HS-27A (cell line): Measurements from ENCODE around the gene FOXJ2.
"Not testable (repeated sequence)": the region's sequence is repeated elsewhere in the genome, so short reads cannot be mapped to it uniquely, and the experiment has no call there.

Experiments
- DNase-seq: peaks from one replicate; pipeline ENCODE4 v3.0.0-alpha.2; 2012; ENCODE audit warnings: low read depth, missing footprints

The FOXJ2 gene

DNA sequence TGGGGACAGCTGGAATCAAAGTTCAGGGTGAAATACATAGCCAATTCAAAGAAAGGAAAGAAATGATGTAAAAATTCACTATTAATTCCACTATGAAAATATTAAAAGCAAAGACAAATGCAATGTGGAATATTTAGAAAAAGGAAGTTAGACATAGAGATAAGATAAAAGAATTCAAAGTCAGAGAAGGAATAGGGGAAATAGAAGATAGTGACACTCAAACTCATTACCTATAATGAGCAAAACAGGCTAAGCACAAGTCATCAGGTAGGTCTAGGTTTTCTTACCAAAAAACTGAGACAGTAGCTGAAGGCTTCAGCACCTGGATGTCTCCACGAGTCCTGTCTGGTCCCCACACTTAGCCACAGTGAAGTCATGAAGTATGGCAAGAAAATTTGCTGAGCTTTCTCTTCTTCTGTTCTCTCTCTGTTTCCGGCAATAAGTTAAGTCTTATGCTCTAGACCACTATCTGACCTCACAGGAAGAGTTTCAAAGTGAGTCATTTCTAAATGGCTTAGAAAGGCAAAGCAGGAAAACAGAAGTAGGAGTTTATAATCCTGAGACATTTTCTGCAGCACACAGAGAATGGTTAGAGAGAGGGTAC lies 33.6 kb downstream of the FOXJ2 start, which contains the start of gene C3AR1:
C3AR1 (minus strand) TSS at position 369 of the 604 bp plus-strand sequence. CDS start 6,174 bp downstream, outside the sequence.
- peak; percentile 36 for DNase-seq

- no peak for DNase-seq
Observed at GRCh38 chr12:8069582-8069981, 37.1 kb downstream of the FOXJ2 start.

GRCh38 chr12:8071820-8072219 lies 39.3 kb downstream of the FOXJ2 start:
- not testable (repeated sequence) for DNase-seq

DNA sequence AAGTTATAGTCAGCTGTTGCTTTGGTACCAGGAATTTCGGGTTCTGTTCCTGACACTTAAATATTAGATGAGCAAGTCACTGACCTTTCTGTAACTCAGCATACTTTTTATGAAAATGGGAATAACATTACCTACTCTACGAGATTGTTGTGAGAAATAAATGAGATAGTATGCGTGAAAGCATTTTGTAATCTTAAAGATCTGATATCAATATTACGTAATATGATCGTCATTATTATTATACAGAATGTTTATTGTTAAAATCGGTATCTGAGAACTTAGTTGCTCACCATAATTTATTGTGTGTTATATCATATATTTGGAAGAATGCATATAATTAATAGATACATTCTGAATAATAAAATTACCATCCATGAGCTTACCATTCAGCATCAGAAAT lies 43.4 kb downstream of the FOXJ2 start:
- DNase-seq: no peak

GRCh38 chr12:8076366-8076765 lies 43.9 kb downstream of the FOXJ2 start:
- no peak for DNase-seq

DNA sequence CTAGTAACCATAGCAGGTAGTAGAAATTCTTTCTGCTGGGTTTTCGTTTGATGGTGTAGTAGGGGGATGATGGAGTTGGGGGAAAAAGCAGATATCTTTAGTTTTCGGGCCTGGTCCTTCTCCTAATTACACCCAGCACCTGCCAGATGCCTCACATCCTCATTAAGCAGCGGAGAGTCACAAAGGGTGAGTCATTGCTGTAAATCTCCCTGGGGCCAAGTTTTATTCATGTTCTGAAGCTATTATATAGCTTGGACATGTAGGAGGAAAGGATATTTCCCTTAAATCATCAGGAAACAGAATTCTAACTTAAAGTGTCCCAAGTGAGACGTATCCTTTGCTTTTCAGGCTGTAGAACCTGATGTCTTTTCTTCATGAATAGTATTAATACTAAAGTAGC lies 44.7 kb downstream of the FOXJ2 start:
- no peak for DNase-seq

GRCh38 chr12:8078398-8078797 lies 45.9 kb downstream of the FOXJ2 start:
- DNase-seq: peak; percentile 27

GRCh38 chr12:8078916-8079315 lies 46.4 kb downstream of the FOXJ2 start:
- no peak for DNase-seq

GRCh38 chr12:8080120-8080519 lies 47.6 kb downstream of the FOXJ2 start:
- no peak for DNase-seq

DNA sequence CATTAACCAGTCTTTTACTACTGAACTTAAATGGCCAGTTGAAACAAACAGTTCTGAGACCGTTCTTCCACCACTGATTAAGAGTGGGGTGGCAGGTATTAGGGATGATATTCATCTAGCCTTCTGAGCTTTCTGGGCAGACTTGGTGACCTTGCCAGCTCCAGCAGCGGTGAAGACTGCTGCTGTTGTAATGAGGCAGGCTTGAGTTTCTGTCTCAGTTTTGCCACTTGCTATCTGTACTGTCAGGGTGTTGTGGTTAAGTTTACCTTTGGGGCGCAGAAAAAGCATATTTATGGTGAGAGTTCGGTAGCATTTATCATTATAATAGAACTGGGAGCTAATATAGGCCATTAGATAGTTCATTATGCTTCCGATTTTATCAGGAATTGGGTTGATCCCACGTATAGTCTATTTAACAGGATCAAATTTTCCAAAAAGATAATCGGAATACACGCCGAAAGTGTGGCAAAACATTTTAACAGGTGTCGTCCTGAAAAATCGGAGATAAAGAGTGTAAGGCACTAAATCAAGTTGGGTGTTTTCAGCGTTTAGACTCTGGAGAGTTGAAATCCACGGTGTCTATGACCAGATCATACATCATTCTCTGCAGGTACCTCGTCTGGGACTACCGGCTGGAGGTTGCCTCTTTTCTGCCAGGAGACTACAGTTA lies 48.9 kb downstream of the FOXJ2 start:
- DNase-seq: no peak

- no peak for DNase-seq
Observed at GRCh38 chr12:8082808-8083100, 50.2 kb downstream of the FOXJ2 start.

GRCh38 chr12:8084351-8084750 lies 51.8 kb downstream of the FOXJ2 start:
- not testable (repeated sequence) for DNase-seq

GRCh38 chr12:8087666-8088065 lies 55.1 kb downstream of the FOXJ2 start:
- DNase-seq: no peak

GRCh38 chr12:8088574-8088973 lies 56.1 kb downstream of the FOXJ2 start:
- no peak for DNase-seq

- DNase-seq: not testable (repeated sequence)
Observed at GRCh38 chr12:8089277-8089676, 56.8 kb downstream of the FOXJ2 start.

GRCh38 chr12:8089716-8090115 lies 57.2 kb downstream of the FOXJ2 start:
- DNase-seq: no peak

GRCh38 chr12:8093291-8093690 lies 60.8 kb downstream of the FOXJ2 start:
- no peak for DNase-seq

DNA sequence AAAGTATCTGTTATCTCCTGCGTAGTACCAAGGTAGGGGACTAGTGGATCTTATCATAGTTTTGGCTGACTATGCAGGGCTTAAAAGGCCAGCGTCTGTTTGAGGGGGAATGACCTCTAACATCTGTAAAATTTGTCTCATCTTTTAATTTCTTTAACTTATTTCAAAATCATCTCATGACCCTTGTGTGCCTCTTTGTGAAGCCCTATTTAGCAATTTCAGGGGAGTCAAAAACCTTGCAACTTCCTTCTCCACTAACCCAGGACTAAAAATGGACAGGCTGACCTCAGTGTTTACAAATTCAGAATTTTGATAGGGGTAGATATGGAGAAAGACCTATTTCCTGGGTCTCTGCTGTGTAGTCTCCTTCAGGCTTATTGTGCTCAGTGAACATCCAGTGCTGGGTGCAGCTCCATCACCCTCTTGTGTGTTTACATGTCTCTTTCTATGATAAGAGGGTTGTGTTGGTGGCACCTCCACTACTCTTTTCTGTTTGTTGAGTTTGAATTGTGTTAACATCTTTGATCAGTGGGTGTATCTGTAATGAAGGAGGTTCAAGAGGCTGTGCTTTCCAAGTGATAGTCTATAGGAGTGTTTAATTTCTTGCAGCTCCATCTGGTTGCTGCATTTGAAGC lies 63.9 kb downstream of the FOXJ2 start:
- no peak for DNase-seq

- DNase-seq: no peak
Observed at GRCh38 chr12:8099235-8099634, 66.7 kb downstream of the FOXJ2 start.
